HG03558 (cell line): ENCODE results near the gene CABLES2.

ENCODE experiments used
- ATAC-seq: cut with Tn5 transposase; IDR thresholded peaks from one replicate; pipeline ENCODE4 v1.9.1; 2021; ENCODE audit warnings: moderate number of reproducible peaks; ENCODE audit not compliant: unreplicated experiment; ENCODE audit errors: extremely low read depth

Gene CABLES2

DNA sequence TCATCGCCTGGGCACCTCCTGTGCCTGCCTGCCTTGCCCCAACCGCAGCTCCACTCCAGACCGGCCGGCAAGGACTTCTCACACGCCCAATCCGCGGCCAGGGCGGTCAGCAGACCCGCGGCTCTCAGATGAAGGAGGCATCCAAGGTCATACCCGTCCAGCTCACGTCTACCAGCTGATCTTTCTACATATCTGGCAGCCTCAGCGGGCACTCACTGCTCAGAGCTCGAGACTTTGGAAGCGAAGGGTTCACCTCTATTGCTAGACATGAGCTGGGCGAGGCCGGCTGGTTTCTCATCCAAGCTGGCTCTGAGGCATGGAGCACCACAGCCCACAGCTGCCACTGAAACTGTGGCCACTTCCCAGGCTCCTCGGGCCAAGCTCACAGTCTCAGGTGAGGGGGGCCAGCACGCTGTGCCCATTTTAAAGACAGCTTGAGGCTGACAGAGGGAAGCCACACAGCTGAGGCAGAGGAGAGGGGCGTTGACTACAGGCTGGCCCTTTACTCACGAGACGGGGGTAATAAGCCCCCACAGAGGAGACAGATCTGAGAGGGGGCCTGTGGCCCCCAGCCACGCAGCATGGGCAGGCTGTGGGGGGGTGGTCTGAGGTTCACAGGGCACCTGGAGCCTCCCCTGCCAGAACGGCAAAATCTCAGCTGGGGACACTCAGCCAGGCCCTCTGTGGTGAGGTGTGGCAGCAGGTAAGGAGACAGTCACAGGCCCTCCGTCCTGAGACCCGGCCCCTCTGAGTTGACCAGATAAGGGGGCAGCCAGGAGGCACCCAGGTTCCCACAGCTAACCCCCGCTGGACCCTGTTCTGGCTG lies 42.0 kb downstream of the CABLES2 start:
- no peak for ATAC-seq

DNA sequence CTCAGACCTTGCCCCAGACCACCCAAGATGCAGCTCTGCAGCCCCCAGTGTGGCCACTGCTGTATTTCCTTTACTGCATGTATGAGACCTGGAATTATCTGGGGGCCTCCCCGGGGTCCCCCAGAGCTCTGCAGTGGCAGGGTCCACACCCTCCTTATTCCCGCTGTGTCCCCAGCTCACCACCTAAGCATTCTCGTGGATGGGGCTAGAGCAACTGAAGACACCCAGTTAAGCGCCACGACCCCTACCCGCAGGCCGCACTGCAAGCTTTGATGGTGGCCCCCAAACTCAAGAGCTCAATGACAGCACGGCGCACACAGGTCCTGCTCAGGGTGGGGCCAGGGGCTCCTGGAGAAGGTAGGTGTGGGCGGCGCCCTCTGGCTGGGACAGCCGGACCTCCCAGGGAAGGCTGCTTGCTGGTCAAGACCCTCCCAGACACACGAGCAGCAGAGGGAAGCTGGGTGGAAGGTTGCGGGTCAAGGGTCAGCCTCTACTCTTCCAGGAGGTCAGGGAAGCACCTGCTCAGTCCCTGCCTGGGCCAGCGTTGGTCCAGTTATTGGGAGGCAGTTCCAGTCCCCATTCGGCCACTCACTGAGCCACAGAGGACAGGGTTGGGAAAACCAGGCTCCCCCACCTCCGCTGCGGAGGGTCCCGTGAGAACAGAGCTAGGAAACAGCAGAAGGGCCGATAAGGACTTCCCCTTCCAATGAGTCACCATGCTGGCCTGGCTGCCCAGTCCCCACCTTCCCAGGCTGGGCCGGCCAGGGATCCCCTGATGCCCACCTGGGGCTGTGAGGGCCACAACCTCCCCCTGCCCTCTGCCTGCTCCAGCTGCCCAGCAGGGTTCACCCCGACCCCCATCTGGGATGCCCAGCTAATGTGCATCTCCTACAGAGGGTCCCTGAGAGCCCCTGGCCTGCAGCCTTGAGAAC lies 42.9 kb downstream of the CABLES2 start:
- ATAC-seq = no peak

GRCh38 chr20:62362991-62363919 lies 43.8 kb downstream of the CABLES2 start:
- no peak for ATAC-seq

DNA sequence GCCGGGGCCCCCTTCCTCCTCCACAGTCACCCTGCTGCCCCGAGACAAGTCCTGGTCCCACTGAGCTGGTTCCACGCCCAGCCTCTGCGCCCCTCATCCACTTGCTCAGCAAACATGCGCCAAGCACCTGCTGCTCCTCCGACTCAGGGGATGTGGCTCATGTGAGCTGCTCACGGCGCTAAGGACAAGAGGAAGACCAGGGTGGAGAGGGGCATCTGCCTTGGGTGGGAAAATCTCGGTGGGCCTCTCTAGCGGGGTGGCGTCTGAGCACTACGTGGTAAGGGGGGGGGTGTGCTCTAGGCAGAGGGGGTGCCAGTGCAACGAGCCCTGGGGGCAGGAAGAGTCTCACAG lies 44.5 kb downstream of the CABLES2 start:
- no peak for ATAC-seq

GRCh38 chr20:62361799-62362589 lies 45.1 kb downstream of the CABLES2 start:
- no peak for ATAC-seq

DNA sequence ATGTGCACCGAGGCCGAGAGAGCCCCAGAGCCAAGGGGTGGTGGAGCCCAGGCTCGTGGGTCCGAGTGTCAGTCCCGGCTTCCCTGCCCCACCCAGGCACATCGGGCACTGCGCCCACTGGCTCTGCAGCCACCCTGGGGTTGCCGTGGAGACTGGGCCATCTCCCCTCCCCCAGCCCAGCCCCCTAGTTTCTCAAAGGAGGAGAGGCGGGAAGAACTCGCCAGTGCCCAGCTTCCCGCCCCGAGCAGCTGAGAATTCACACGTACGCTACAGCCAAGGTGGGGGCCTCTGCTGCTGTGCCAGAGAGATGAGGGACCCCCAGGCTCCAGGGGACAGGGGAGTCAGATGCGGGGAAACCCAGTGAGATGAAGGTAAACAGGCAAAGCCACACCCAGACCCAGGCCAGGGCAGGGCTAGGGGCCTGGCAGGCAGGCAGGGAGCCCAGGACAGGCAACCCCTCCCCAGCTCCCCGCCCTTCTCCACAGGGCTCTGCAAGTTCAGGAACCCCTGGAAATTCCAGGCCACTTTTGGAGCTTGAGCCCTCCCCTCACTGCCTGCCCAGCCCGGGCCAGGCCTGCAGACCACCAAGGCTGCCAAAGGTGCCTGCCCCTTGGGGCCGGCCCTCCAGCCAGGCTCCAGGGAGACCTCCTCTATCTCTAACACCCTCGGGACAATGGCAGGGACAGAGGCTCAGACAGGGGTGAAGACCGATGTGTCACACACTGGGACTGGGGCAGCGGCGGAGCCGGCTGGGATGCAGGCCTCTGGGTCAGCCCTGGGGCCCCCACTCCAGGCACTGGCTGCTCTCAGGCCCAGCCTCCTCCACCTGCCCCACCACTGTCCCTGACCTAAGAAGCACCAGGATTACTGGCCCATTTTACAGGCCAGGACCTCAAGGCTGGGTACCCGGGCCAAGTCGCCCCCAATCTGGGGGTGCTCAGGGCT lies 46.0 kb downstream of the CABLES2 start:
- no peak for ATAC-seq

- ATAC-seq = no peak
These were observed 47.5 kb downstream of the CABLES2 start for GRCh38 chr20:62359491-62360121.

- no peak for ATAC-seq
These were observed 48.0 kb downstream of the CABLES2 start for GRCh38 chr20:62359043-62359490.

DNA sequence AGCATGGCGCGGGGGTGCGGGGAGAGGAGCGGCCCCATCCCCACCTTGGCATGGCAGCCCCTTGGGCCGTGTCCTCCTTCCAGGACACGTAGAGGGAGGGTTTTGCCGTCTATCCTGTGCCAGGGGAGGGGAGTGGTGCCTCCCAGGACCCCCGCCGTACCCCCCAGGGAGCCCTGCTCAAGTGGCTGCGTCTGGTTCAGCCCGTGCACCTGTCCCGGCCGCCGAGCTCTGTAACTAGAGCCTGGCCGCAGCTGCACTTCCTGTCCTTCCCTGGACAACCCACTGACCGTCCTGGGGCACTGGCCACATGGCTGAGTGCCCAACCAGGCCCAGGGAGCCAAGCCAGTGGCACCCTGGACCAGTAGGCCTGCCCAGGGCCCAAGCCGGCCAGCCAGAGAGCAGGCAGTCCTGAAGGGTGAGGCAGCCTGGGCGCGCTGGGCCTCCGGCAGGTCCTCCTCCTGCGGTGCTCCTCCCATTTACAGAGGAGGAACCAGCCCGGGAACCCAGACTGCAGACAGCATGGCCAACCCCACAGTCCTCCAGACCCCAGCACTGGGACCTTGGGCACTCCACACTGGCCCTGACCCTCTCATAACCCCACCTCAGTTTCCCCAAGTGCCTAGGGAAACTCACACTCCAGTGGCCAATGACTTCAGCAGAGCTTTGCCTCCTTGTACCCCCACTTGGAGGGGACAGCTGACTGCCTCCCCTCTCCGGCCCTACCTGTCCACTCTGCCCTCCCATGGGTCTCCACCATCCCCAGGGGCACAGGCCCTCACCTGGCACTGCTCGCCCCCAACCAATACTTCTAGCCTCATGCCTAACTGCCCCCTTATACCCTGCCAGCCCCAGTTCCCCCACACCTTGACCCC lies 48.7 kb downstream of the CABLES2 start:
- ATAC-seq = no peak

- ATAC-seq = no peak
These were observed 49.4 kb downstream of the CABLES2 start for GRCh38 chr20:62357681-62358080.

GRCh38 chr20:62357187-62357667 lies 49.9 kb downstream of the CABLES2 start:
- ATAC-seq = no peak

DNA sequence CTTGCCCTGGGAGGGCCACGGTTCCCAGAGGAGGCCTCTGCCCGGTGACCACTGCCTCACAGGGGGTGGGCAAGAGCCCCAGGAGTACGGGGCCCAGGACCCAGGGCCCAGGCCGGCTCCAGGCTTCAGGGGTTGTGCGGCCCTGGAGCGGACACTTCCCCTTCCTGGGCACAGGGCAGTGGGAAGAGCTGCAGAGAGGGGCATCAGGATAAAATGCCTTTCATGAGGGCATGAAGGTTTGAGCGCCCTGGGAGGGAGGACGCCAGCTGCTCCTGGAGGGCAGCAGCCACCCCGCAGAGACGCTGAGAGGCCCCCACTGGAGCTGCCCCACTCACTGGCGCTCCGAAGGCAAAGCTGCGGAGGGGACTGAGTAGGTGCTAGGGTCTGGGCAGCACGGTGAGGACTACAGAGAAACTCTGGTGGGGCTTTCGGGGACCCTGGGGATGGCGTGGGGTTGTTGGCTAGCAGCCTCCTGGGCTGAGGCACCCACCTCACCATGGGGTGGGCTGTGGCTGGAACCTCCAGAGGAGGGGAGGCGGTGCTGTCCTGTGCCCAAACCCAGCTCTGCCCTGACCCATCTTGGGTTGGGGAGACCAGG lies 50.4 kb downstream of the CABLES2 start:
- no peak for ATAC-seq

GRCh38 chr20:62355878-62356588 lies 51.1 kb downstream of the CABLES2 start:
- no peak for ATAC-seq

DNA sequence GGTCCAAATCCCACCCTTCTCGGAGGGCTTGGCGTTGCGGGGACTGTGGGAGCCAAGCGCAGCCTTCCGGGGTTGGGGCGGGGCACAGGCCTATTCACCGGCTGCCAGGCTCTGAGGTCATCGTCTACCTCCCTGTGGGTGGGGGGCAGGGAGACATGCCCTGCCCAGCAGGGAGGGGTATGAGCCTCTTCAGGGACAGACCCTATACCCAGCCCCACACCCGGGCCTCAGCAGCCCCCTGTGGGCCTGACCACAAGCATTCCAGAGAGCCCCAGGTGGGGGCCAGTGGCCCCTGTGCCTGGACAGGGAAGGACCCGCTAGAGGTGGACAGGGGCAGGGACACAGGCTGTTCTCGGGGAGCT lies 51.6 kb downstream of the CABLES2 start:
- ATAC-seq = no peak

- no peak for ATAC-seq
These were observed 52.2 kb downstream of the CABLES2 start for GRCh38 chr20:62354811-62355341.
